Measurements from ENCODE around the gene FBXL19.

DNA sequence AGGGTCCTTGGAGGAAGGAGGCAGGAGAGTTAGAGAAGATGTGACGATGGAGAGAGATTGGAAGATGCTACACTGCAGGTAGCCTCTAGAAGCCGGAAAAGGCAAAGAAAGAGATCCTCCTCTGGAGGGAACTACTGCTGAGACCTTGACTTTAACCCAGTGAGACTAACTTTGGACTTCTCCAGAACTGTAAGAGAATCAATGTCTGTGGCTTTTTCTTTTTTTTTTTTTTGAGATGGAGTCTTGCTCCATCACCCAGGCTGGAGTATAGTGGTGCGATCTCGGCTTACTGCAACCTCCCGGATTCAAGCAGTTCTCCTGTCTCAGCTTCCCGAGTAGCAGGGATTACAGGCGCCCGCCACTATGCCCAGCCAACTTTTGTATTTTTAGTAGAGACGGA is 38.2 kb upstream of the FBXL19 start:
- TF ChIP-seq EZH2 (IDR thresholded peaks at IDR 0.05; ENCODE audit: insufficient read depth, poor library complexity, severe bottlenecking): no peak
- TF ChIP-seq EZH2phosphoT487 (IDR thresholded peaks at IDR 0.05; ENCODE audit: insufficient read depth, low read depth): no peak
